Upper lobe of right lung (tissue), 1 donor: ENCODE results near the gene MAST3. TPM values are rescaled to one million over a fixed set of nuclear protein-coding genes. Genes with fewer than 3 reads are reported as not detected.

Experiments
- ATAC-seq: fragments of 200-7000 bp; cut with Tn5 transposase; one replicate; pipeline ENCODE4 v1.9.1; 2020; ENCODE audit warnings: mild to moderate bottlenecking, moderate library complexity
- DNase-seq: peaks from one replicate; pipeline ENCODE4 v3.0.0-alpha.2; 2020
- H3K27ac ChIP-seq: fragments of 200-600 bp; one replicate; pipeline ENCODE4 v1.8.0; 2022
- H3K27me3 ChIP-seq: fragments of 200-600 bp; one replicate; pipeline ENCODE4 v1.8.0; 2022; ENCODE audit warnings: mild to moderate bottlenecking
- H3K36me3 ChIP-seq: fragments of 200-600 bp; one replicate; pipeline ENCODE4 v1.8.0; 2022
- H3K4me1 ChIP-seq: fragments of 200-600 bp; one replicate; pipeline ENCODE4 v1.8.0; 2022
- H3K4me3 ChIP-seq: fragments of 200-600 bp; one replicate; pipeline ENCODE4 v1.8.0; 2022; ENCODE audit warnings: mild to moderate bottlenecking
- H3K9me3 ChIP-seq: fragments of 200-600 bp; one replicate; pipeline ENCODE4 v1.8.0; 2022
- CTCF ChIP-seq: fragments of 200-600 bp; IDR thresholded peaks from one replicate; pipeline ENCODE4 v1.8.0; 2022; ENCODE audit warnings: antibody characterized with exemption
- intact Hi-C: fragments of 100-400 bp; cut with DNase I; formaldehyde crosslinking; loops from one replicate; pipeline ENCODE4 v1.11.0; 2022
- total RNA-seq: library from RNA; stranded (reverse); fragmentation: NEBNext Ultra II Directional; extraction: Animal tissue kit (Norgen Biotek cat#: 25700); gene quantifications from one replicate; pipeline ENCODE4 v1.2.1, GENCODE V29; 2021
- donor health status: DM: no; HTN: yes; CAD: no; lungs with severe emphysema.

MAST3 gene
- total RNA-seq, 1 donor from 2014 or later: 23.1 TPM

- H3K27ac ChIP-seq: no peak overlapping the region
- intact Hi-C loops: no loop called here
Measured at GRCh38 chr19:18123819-18124218, 26.2 kb downstream of the MAST3 start.

DNA sequence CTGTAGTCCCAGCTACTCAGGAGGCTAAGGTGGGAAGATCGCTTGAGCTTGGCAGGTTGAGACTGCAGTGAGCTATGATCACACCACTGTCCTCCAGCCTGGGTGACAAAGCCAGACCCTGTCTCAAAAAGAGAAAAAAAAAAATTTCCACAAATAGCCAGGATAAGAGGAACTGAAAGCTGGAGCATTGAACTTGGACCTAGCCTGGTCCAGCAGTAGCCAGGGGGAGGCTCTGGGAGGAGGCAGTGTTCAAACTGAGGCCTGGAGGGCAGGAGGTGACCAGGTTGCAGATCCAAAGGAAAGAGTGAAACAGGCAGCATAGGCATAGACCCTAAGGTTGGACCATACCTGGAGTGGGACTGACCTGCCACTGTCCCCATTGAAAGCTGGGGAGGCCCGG is 28.5 kb downstream of the MAST3 start:
- H3K4me3 ChIP-seq: no peak overlapping the region
- no peak for TF ChIP-seq CTCF
- H3K27ac ChIP-seq: no peak overlapping the region
- DNase-seq: no peak
- peaks cover 74% of the 10 kb centered on the region for H3K36me3 ChIP-seq
- no peaks in the 10 kb centered on the region for H3K9me3 ChIP-seq
- H3K27me3 ChIP-seq: no peaks in the 10 kb centered on the region
- ATAC-seq: no peak
- H3K4me1 ChIP-seq: no peaks in the 10 kb centered on the region
- intact Hi-C loops: no loop called here

More at GRCh38 chr19:18123819-18124218, 26.2 kb downstream of the MAST3 start:
- ATAC-seq (no peak), DNase-seq (no peak)
- no peaks in the 10 kb centered on the region for H3K9me3 ChIP-seq
- TF ChIP-seq CTCF: no peak
- no peak overlapping the region for H3K4me3 ChIP-seq
- H3K36me3 ChIP-seq: peaks cover 51% of the 10 kb centered on the region
- H3K27me3 ChIP-seq: no peaks in the 10 kb centered on the region
- H3K4me1 ChIP-seq: peaks cover 6% of the 10 kb centered on the region

- Histone ChIP-seq H3K4me3 (no peak overlapping the region), H3K27me3 (no peaks in the 10 kb centered on the region), H3K4me1 (no peaks in the 10 kb centered on the region), H3K9me3 (no peaks in the 10 kb centered on the region), H3K27ac (no peak overlapping the region), H3K36me3 (peaks cover 76% of the 10 kb centered on the region)
- intact Hi-C loops: no loop called here
- DNase-seq (no peak), ATAC-seq (peak; percentile 40)
- no peak for TF ChIP-seq CTCF
Measured at GRCh38 chr19:18128044-18128443, 30.5 kb downstream of the MAST3 start.

DNA sequence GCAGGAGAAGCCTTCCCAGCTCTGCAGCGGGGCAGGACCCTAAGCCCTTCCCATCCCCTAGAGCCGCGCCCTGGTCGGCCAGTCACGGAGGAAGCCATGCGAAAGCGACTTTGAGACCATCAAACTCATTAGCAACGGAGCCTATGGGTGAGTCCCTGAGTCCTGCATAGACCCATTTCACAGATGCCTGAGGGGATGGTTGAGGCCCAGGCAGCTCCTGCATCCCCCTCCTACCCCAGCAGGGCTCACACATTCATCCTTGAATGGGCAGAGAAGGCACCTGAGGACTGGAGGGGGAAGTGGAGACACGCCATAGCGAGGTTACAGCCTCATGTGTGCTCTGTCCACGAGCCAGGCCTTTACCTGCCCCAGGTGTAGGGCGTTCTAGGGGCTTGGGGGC is 31.2 kb downstream of the MAST3 start:
- no peak overlapping the region for H3K4me3 ChIP-seq
- TF ChIP-seq CTCF: no peak
- peaks cover 73% of the 10 kb centered on the region for H3K36me3 ChIP-seq
- no peaks in the 10 kb centered on the region for H3K27me3 ChIP-seq
- no peak overlapping the region for H3K27ac ChIP-seq
- intact Hi-C loops: no loop called here
- no peaks in the 10 kb centered on the region for H3K9me3 ChIP-seq
- no peak for ATAC-seq
- no peak for DNase-seq
- H3K4me1 ChIP-seq: no peaks in the 10 kb centered on the region

DNA sequence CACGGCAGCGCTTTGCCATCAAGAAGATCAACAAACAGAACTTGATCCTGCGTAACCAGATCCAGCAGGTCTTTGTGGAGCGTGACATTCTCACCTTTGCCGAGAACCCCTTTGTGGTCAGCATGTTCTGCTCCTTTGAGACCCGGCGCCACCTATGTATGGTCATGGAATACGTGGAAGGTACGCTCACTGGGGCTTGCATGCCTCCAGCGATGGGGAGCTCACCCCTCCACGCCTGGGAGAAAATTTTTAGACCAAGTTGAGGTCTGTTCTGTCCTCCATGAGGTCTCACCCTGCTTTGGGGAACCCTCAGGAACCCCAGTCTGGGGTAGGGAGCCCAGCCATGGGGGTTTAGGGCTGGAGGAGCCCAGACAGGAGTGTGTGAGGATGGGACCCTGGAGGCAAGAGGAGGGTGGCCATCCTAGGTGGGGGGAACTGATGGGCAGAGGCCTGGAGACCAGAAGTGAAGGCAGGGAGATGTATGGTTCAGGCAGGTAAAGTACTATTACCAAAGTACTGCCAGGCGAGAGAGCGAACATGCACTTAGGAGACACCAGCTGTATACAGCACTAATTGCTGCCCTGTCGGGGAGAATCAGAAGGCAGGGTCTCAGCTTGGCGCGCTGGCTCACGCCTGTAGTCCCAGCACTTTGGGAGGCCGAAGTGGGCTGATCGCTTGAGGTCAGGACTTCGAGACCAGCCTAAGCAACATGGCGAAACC is 33.1 kb downstream of the MAST3 start:
- no peak for TF ChIP-seq CTCF
- ATAC-seq (no peak), DNase-seq (no peak)
- H3K9me3 ChIP-seq: no peaks in the 10 kb centered on the region
- H3K4me1 ChIP-seq: no peaks in the 10 kb centered on the region
- no peak overlapping the region for H3K27ac ChIP-seq
- H3K4me3 ChIP-seq: no peak overlapping the region
- peaks cover 77% of the 10 kb centered on the region for H3K36me3 ChIP-seq
- no peaks in the 10 kb centered on the region for H3K27me3 ChIP-seq
- intact Hi-C loops: no loop called here
